Activated CD4-positive, CD25-positive, alpha-beta regulatory T cell treated with anti-CD3 and anti-CD28 coated beads, Interleukin-2, amount 50 U/mL, for 72 hours (primary cell): ENCODE results near the gene PACS1.
"Not testable (repeated sequence)": the region's sequence is repeated elsewhere in the genome, so short reads cannot be mapped to it uniquely, and the experiment has no call there.

ENCODE experiments used
- DNase-seq: peaks from one replicate; pipeline ENCODE4 v3.0.0; 2021

Gene PACS1

GRCh38 chr11:66077927-66078326 is 7.9 kb downstream of the PACS1 start:
- no peak for DNase-seq

DNA sequence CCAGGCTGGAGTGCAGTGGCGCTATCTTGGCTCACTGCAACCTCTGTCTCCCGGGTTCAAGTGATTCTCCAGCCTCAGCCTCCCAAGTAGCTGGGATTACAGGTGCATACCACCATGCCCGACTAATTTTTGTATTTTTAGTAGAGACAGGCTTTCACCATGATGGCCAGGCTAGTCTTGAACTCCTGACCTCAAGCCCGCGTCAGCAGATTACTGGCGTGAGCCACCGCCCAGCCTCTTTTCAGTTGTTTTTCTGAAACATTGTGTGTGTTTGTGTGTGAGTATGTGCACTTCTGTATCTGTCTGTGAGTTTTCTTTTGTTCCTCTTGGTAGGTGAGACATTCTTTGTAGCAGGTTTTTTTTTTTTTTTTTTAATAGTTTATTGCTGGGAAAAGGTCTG is 8.9 kb downstream of the PACS1 start:
- DNase-seq = not testable (repeated sequence)

DNA sequence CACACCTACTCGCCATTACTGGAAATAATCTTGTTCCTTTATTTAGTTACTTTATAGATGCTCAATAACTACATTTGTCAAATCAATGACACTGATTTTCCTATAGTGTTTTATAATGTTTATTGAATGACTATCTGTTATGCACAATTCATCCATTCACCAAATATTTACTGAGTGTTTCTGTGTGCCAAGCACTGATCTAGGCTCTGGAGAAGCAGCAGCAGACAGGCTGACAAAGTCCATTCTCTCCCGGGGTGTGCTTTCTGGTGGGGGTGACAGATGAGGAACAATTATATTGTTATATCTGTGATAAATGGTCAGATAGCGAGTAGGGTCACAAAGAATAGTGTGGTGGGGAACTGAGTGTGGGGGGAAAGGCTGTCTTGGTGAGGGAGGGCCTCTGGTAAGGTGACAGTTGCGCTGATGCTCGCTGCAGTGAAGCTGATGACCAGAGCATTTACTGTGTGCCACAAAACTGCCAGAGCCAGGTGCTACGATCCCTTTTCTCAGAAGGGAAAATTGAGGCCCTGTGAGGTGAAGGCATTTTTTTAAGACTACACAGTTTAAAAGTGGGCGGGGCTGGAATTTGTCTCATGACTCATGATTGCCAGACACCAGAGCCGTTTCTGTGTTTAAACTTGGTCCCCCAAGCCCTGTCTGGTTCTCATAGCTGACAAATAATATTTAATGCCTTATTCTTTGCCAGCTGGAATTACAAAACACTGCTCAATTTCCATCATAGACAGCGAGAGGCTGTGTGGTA is 10.2 kb downstream of the PACS1 start:
- no peak for DNase-seq

DNA sequence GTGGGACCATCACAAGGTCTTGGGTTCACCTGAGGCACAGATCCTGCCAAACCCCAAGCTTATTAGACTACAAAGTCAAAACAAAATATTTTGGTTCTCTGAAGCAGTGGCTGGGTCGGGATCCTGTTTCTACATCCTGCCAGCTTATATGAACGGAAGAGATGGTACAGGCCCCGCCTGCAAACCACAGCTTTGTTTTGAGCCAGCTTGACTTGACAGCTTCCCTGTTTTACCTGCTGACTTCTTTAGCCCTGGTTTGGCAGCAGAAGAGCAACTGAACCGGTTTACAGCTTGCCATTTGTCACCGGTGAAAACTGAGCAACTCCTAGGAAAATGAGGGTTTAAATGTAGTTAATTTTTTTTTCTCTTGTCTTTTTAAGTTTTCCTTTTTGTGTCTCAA is 11.4 kb downstream of the PACS1 start:
- DNase-seq = peak; percentile 62

DNA sequence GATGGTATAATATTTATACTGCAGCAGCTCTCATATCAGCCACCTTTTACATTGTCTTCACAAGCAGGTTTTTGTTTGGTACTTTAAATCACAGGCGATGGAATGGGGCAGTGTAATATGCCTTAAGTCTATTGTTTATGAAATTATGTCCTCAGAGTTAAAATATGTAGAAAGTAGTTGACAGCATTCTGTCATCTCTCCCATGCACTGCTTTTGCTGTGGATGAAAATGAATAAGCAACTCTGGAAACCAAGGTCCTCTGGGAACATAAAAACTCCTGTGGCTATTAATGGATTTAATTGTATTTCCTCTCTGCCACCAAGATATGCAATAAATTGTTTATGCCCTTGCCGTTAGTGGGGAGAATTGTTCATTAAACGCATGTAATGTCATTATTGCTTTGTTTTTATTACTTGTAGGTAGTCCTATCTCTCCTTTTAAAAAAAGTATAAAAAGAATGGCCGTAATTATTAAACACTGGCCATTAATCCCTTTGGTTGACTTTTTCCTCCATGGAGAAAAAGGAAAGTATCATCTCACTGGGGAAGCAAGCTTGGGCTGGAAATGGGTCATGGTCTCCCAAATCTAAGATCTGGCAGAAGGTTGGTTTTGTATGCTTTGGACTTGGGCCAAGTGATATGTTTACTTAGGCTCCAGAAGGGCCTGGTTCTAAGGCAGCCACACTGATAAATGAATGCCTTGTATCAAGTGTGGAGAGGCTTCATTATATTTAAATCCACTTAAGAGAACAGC is 13.1 kb downstream of the PACS1 start:
- no peak for DNase-seq

- no peak for DNase-seq
These were observed 13.7 kb downstream of the PACS1 start for GRCh38 chr11:66083767-66084166.

DNA sequence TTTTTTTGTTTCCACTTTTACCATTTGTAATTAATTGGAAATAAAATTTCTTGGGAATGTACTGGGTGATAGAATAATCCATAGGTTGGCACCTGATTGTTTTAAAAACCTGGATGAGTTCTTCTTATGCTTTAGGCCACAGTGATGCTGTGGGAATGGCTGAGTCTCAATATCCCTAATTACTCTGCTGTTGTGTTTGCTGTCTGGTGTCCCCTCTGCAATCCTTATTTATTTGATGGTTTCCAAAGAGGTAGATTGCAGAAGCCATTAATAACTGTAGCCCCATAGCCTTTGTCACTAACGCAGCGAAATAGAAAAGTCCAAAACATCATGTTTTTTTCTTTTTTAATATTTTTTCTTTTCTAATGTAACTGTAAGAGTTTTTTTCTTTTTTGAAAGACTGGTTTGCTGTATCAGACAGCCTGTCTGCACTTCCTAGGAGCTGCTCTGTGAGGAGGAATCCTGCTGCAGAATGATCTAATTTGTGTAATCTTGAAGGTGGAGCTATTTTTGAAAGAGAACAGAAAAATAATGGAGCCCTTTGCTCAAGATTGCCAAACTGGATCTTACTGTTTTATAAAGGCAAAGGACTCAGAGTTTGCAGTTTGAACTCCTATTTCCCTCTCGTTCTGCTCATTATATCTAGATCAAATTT is 14.9 kb downstream of the PACS1 start:
- no peak for DNase-seq

DNA sequence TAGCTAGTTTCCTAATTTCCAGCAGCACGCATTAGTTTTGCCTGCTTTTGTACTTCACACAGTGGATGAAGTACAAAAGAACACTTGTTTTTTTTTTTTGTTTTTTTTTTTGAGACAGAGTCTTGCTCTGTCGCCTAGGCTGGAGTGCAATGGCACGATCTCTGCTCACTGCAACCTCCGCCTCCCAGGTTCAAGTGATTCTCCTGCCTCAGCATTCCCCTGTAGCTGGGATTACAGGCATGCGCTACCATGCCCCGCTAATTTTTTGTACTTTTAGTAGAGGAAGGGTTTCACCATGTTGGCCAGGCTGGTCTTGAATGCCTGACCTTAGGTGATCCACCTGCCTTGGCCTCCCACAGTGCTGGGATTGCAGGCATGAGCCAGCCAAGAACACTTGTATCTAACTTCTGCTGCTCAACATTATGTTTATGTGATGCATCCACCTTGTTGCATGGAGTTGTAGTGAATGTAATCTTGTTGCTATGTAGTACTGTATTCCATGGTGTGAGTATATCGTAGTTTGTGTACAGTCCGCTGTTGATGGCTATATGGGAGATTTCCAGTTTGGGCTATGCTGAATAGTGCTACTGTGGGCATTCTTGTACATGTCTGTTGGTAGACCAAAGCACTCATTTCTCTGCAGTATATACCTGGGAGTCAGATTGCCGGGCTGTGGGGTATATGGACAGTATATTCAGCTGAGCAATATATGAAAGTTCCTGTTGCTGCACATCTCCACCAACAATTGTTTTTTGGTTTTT is 17.3 kb downstream of the PACS1 start:
- no peak for DNase-seq

GRCh38 chr11:66089067-66089466 is 19.0 kb downstream of the PACS1 start:
- DNase-seq = no peak

DNA sequence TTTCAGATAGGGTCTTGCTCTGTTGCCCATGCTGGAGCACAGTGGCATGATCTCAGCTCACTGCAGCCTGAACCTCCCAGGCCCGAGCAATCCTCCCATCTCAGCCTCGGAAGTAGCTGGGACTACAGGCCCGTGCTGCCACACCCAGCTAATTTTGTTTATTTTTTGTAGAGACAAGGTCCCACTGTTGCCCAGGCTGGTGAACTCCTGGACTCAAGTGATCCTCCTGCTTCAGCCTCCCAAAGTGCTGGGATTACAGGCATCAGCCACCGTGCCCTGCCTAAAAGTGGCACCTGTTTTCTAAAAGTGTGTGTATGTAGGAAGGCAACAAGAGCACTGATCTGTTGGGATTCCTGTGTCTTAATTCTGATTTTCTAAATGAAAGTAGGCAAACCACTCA is 20.2 kb downstream of the PACS1 start:
- DNase-seq = no peak

GRCh38 chr11:66092125-66092524 is 22.1 kb downstream of the PACS1 start:
- DNase-seq = not testable (repeated sequence)

DNA sequence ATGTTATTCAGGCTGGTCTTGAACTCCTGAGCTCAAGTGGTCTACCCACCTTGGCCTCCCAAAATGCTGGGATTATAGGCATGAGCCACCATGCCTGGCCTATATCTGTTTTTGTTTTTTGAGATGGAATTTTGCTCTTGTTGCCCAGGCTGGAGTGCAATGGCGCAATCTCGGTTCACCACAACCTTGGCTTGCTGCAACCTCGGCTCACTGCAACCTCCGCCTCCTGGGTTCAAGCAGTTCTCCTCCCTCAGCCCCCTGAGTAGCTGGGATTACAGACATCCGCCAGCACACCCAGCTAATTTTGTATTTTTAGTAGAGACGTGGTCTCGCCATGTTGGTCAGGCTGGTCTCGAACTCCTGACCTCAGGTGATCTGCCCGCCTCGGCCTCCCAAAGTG is 29.7 kb downstream of the PACS1 start:
- DNase-seq = not testable (repeated sequence)

- DNase-seq = peak; percentile 53
These were observed 30.4 kb downstream of the PACS1 start for GRCh38 chr11:66100272-66101065.

DNA sequence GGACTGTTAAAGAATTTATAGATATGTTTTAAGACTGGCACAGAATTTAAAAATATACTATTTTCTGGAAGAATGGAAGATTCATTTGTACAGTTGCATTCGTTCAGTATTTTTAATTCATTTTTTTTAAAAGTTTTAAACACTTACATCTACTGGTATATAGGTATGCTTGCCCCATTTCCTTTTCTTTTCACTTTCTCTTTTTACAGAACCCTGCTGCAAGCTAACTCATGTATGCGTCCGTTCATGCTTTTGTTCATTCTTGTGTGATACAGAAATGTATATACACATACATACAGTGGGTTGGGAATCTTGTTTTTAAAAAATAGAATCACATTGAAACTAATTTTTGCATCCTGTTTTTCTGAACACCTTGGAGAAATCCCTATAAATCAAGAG is 31.0 kb downstream of the PACS1 start:
- DNase-seq = no peak

GRCh38 chr11:66104057-66104638 is 34.1 kb downstream of the PACS1 start:
- DNase-seq = no peak

DNA sequence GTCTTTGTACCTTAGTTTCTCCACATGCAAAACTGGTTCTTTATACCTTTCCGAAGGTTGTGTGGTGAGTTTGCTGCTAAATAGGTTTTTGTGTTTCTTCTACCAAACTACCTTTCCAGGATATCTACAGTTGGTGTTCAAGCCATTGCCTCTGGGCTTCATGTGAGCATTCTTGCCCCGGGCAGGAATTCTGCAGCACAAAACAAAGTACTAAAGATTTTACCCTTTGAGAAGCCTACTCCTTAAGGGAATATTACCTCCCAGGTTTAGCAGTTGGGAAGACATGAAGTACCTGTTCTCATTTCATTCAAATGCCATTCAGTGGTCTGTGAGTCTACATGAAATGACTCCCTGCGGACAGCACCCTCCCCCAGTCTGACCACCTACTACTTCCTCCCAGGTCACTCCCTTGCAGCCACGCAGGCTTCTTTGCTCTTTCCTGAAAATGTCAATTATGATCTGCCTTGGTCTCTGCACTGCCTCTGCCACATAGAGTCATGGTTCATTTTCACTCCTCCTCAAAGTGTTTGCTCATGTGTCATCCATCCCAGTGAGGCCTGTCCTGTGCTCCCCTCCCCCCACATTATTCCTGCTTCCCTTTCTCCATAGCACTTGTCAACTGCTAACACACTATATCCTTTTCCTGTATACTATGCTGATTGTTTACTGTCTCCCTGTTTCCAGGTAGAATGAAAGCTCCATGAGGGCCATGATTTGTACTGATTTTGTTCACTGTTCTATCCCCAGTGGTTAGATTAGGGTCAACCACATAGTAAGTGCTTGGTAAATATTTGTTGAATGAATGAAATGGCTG is 36.9 kb downstream of the PACS1 start:
- DNase-seq = no peak

GRCh38 chr11:66107600-66108510 is 37.8 kb downstream of the PACS1 start:
- no peak for DNase-seq

DNA sequence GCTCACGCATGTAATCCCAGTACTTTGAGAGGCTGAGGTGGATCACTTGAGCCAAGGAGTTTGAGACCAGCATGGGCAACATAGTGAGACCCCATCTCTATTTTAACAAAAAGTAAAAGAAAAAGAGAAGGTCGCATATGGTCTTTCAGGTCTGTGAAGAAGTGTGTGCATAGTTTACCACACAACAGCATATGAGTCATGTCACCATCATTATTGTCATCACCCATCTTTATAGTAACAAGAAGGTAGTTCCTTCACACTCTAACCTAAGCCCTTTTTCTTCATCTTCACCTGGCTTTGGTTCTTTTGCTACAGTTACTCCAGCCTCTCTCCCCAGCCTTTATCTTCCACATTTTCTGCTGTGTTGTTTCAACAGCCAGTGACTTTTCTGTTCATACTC is 39.2 kb downstream of the PACS1 start:
- no peak for DNase-seq

- DNase-seq = no peak
These were observed 41.1 kb downstream of the PACS1 start for GRCh38 chr11:66111158-66111557.

DNA sequence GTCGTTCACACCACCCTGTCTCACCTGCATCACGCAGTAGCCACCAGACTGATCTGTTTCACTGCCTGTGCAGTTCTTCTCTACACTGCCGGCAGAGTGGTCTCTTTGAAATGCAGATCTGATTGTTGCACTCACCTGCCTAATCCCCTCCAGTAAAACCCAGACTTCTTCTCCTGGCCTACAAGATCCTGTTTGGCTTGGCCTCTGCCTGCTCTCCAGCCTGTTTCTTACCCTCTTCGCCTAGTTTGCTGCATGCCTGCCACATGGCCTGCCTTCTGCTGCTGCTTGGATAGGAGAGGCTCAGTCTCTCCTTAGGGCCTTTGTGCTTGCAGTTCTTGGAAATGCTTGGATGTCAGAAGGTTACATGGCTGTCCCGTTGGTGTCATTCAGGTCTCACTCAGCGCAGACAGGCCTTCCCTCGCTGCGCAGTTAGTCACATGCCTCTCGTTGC is 42.0 kb downstream of the PACS1 start:
- no peak for DNase-seq
